Fibroblast of peridontal ligament (primary cell): ENCODE measurements around the gene PKP1.
"Not testable (repeated sequence)": the region's sequence is repeated elsewhere in the genome, so short reads cannot be mapped to it uniquely, and the experiment has no call there.

Source experiments
- DNase-seq: peaks from one replicate; pipeline ENCODE4 v3.0.0-alpha.2; 2010; ENCODE audit errors: extremely low read depth

PKP1 gene

GRCh38 chr1:201282931-201283829 lies at the start of gene PKP1:
Gene PKP1 (plus strand): TSS chr1:201283506. CDS start chr1:201283703, 197 bp downstream.
- no peak for DNase-seq

- not testable (repeated sequence) for DNase-seq
Observed at GRCh38 chr1:201239646-201240045, 43.7 kb upstream of the PKP1 start.

GRCh38 chr1:201240171-201240570 lies 43.1 kb upstream of the PKP1 start:
- DNase-seq = no peak

- DNase-seq = no peak
Observed at GRCh38 chr1:201241736-201242135, 41.6 kb upstream of the PKP1 start.

- DNase-seq = no peak
Observed at GRCh38 chr1:201245082-201245481, 38.2 kb upstream of the PKP1 start.

GRCh38 chr1:201248721-201249559 lies 34.4 kb upstream of the PKP1 start:
- DNase-seq = no peak

GRCh38 chr1:201250326-201251011 lies 32.8 kb upstream of the PKP1 start:
- no peak for DNase-seq

GRCh38 chr1:201251411-201251810 lies 31.9 kb upstream of the PKP1 start:
- DNase-seq = no peak

GRCh38 chr1:201251851-201252430 lies 31.4 kb upstream of the PKP1 start:
- DNase-seq = no peak

- no peak for DNase-seq
Observed at GRCh38 chr1:201252944-201253371, 30.3 kb upstream of the PKP1 start.

GRCh38 chr1:201253411-201253810 lies 29.9 kb upstream of the PKP1 start:
- DNase-seq = no peak

- DNase-seq = no peak
Observed at GRCh38 chr1:201253906-201254624, 29.2 kb upstream of the PKP1 start.

- DNase-seq = peak; percentile 23
Observed at GRCh38 chr1:201254625-201255478, 28.5 kb upstream of the PKP1 start.

GRCh38 chr1:201255479-201256362 lies 27.6 kb upstream of the PKP1 start:
- no peak for DNase-seq

- DNase-seq = not testable (repeated sequence)
Observed at GRCh38 chr1:201258132-201258531, 25.2 kb upstream of the PKP1 start.

GRCh38 chr1:201258763-201259230 lies 24.5 kb upstream of the PKP1 start:
- no peak for DNase-seq

- DNase-seq = no peak
Observed at GRCh38 chr1:201259476-201260235, 23.6 kb upstream of the PKP1 start.

GRCh38 chr1:201260236-201260590 lies 23.1 kb upstream of the PKP1 start:
- no peak for DNase-seq
